Measurements from ENCODE around the gene FAM110A. TPM values are rescaled to one million over a fixed set of nuclear protein-coding genes. Genes with fewer than 3 reads are reported as not detected.

FAM110A gene
- total and polyA plus RNA-seq, 9 donors = 7.2 to 23.5 (median 13.6) TPM

DNA sequence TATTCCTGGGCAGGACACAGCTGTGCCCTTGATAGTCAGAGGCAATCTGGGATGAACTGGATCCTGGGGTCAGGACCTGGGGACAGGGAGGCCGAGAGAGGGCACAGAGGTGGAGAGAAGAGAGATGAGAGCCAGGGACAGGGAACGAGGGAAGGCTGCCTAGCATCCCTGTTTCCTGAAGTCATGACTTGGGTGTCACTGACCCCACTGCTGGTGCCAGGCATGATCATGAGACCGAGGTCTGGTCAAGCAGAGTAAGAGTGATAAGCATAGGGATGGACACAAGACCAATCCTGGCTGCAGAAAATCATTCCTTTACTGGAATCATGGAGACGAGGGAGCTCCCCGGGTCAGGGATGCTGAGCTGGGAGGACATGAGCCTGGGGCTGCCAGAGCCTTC is 36.1 kb downstream of the FAM110A start:
- Histone ChIP-seq H3K27ac (ENCODE audit: low read length) (no peak overlapping the region), H3K4me1 (ENCODE audit: control insufficient read depth, insufficient read depth, low read length) (no peaks in the 10 kb centered on the region), H3K36me3 (ENCODE audit: control insufficient read depth, insufficient read depth, low read length) (no peaks in the 10 kb centered on the region), H3K4me3 (ENCODE audit: low read length) (no peak overlapping the region), H3K27me3 (ENCODE audit: control insufficient read depth, insufficient read depth, low read length) (peaks cover 5% of the 10 kb centered on the region), H3K9me3 (replicated peaks; ENCODE audit: control insufficient read depth, low read depth, low read length) (no peaks in the 10 kb centered on the region)
- WGBS (ENCODE audit: insufficient coverage) = 73% methylated on average over 5 of the region's 5 CpGs
- DNase-seq = no peak

DNA sequence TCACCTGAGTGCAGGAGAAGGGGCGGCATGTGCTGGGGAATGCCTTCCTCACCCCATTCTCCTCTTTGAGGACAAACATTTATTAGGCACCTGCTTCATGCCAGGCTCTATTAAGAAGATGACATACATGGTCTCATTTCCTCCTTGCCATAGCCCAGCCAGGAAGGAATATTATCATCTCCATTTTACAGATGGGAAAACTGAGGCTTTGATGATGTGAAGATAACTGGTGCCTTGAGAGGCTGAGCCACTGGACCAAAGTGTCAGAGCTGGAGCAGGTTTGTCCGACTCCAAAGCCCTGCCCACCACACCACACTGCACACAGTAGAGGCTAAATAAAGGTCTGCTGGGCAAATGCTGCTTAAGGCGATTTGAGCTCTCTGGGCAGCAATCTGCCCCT is 37.2 kb downstream of the FAM110A start:
- DNase-seq = no peak
- no peaks in the 10 kb centered on the region for H3K36me3 ChIP-seq (ENCODE audit: control insufficient read depth, insufficient read depth, low read length)
- WGBS (ENCODE audit: insufficient coverage) = 90% methylated on average over 2 of the region's 3 CpGs
- no peaks in the 10 kb centered on the region for H3K4me1 ChIP-seq (ENCODE audit: control insufficient read depth, insufficient read depth, low read length)
- H3K4me3 ChIP-seq (ENCODE audit: low read length) = no peak overlapping the region
- H3K9me3 ChIP-seq (replicated peaks; ENCODE audit: control insufficient read depth, low read depth, low read length) = no peaks in the 10 kb centered on the region
- H3K27me3 ChIP-seq (ENCODE audit: control insufficient read depth, insufficient read depth, low read length) = peaks cover 5% of the 10 kb centered on the region
- no peak overlapping the region for H3K27ac ChIP-seq (ENCODE audit: low read length)

GRCh38 chr20:871436-871835 is 37.9 kb downstream of the FAM110A start:
- no peak for DNase-seq
- no peak overlapping the region for H3K27ac ChIP-seq (ENCODE audit: low read length)
- H3K27me3 ChIP-seq (ENCODE audit: control insufficient read depth, insufficient read depth, low read length) = peaks cover 5% of the 10 kb centered on the region

DNA sequence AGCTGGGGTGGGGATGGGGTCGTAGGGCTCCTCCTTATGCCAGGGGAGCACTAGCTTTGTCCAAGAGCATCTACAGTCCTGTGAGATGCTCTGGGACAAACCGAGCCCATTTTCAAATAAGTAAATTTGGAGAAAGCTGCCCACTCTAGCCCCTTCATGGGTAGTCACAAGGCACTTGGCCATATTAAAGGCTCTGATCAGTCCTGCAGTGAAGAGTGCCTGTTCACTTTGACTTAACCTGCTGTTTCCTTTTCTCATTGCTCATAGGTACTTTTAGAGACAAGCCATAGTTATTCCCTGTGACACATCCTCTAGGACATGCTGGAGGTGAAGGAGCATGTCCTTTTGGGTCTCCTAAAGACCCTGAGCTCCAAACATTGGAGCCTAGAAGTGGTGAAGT is 38.4 kb downstream of the FAM110A start:
- Histone ChIP-seq H3K27ac (ENCODE audit: low read length) (no peak overlapping the region), H3K9me3 (replicated peaks; ENCODE audit: control insufficient read depth, low read depth, low read length) (no peaks in the 10 kb centered on the region), H3K27me3 (ENCODE audit: control insufficient read depth, insufficient read depth, low read length) (peaks cover 5% of the 10 kb centered on the region), H3K36me3 (ENCODE audit: control insufficient read depth, insufficient read depth, low read length) (no peaks in the 10 kb centered on the region), H3K4me3 (ENCODE audit: low read length) (no peak overlapping the region), H3K4me1 (ENCODE audit: control insufficient read depth, insufficient read depth, low read length) (no peaks in the 10 kb centered on the region)
- WGBS (ENCODE audit: insufficient coverage) = 71% methylated on average over 1 of the region's 2 CpGs
- no peak for DNase-seq

More at GRCh38 chr20:871436-871835, 37.9 kb downstream of the FAM110A start:
- Histone ChIP-seq H3K9me3 (replicated peaks; ENCODE audit: control insufficient read depth, low read depth, low read length) (no peaks in the 10 kb centered on the region), H3K36me3 (ENCODE audit: control insufficient read depth, insufficient read depth, low read length) (no peaks in the 10 kb centered on the region), H3K4me1 (ENCODE audit: control insufficient read depth, insufficient read depth, low read length) (no peaks in the 10 kb centered on the region), H3K4me3 (ENCODE audit: low read length) (no peak overlapping the region)

DNA sequence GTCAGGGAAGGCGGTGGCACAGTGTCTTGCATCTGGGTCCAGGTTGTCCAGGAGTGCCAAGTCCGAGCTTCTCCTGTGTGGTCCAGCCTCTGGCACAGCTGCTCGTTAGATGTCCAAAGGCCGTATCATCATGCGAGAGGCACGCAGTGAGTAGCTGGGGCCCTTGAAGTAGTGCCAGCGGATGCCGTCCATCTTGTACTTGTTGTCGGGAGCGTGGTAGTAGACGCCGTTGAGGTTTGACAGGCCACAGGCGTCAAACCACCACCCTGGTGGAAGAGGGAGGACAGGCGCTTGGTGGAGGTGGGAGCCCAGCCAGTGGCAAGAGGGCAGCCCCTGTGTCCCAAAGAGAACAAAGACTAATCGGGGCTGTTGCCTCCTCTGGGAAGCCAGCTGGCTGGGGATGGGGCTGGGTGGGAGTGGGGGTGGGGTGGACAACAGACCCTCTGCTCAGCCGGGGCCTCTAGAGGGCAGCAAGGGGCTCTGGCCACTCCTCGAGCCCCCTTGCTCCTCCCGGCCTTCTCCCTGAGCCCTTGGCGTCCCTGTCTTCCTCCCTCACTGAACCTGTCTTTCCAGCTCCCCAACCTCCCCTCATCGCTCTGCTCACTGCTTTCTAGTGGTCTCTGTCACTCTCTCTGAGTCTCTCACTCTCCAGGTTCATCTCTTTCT is 39.5 kb downstream of the FAM110A start:
- H3K27me3 ChIP-seq (ENCODE audit: control insufficient read depth, insufficient read depth, low read length) = peaks cover 7% of the 10 kb centered on the region
- no peaks in the 10 kb centered on the region for H3K9me3 ChIP-seq (replicated peaks; ENCODE audit: control insufficient read depth, low read depth, low read length)
- H3K4me3 ChIP-seq (ENCODE audit: low read length) = no peak overlapping the region
- H3K4me1 ChIP-seq (ENCODE audit: control insufficient read depth, insufficient read depth, low read length) = no peaks in the 10 kb centered on the region
- no peak overlapping the region for H3K27ac ChIP-seq (ENCODE audit: low read length)
- WGBS (ENCODE audit: insufficient coverage) = 60% methylated on average over 18 of the region's 20 CpGs
- H3K36me3 ChIP-seq (ENCODE audit: control insufficient read depth, insufficient read depth, low read length) = no peaks in the 10 kb centered on the region
- DNase-seq = no peak

DNA sequence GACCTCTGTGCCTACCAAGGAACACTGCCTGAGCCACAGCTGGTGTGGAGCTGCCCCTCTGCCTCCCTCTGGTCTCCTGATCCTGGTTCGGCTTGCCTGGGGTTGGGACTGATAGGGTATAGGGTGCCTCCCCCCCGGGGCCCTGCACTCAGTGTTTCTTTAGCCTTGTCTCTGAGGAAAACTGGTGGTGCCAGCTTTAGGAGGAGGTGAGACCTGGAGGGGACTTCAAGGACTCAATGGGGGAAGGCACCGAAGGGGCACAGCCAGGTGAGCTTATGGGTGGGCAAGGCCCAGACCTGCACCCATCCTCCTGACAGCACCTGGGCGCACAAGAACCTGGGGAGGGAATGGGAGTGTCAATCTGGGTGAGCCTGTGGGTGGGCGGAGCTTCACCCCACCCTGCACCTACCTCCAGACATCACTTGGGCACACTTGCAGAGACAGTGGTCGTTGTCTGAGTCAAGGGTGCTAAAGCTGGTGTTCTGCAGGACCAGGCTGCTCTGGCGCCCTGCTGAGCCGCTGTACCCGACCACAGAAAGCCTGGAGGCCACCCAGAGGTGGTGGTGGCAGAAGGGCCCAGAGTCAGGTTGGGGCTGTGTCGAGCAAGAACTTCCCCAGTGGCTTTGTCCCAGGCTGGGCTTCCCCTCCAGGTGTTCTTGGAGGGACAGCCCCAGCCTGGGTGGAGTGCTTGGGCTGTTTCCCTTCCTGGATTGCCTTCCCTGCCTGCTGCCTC is 40.5 kb downstream of the FAM110A start:
- WGBS (ENCODE audit: insufficient coverage) = 67% methylated on average over 7 of the region's 10 CpGs
- H3K4me3 ChIP-seq (ENCODE audit: low read length) = no peak overlapping the region
- no peaks in the 10 kb centered on the region for H3K36me3 ChIP-seq (ENCODE audit: control insufficient read depth, insufficient read depth, low read length)
- DNase-seq = no peak
- H3K27me3 ChIP-seq (ENCODE audit: control insufficient read depth, insufficient read depth, low read length) = peaks cover 7% of the 10 kb centered on the region
- H3K4me1 ChIP-seq (ENCODE audit: control insufficient read depth, insufficient read depth, low read length) = no peaks in the 10 kb centered on the region
- no peak overlapping the region for H3K27ac ChIP-seq (ENCODE audit: low read length)
- H3K9me3 ChIP-seq (replicated peaks; ENCODE audit: control insufficient read depth, low read depth, low read length) = no peaks in the 10 kb centered on the region

GRCh38 chr20:875115-875514 is 41.6 kb downstream of the FAM110A start:
- Histone ChIP-seq H3K27me3 (ENCODE audit: control insufficient read depth, insufficient read depth, low read length) (peaks cover 7% of the 10 kb centered on the region), H3K27ac (ENCODE audit: low read length) (no peak overlapping the region), H3K4me1 (ENCODE audit: control insufficient read depth, insufficient read depth, low read length) (no peaks in the 10 kb centered on the region), H3K4me3 (ENCODE audit: low read length) (no peak overlapping the region), H3K9me3 (replicated peaks; ENCODE audit: control insufficient read depth, low read depth, low read length) (no peaks in the 10 kb centered on the region), H3K36me3 (ENCODE audit: control insufficient read depth, insufficient read depth, low read length) (no peaks in the 10 kb centered on the region)
- 70% methylated on average over 4 of the region's 4 CpGs for WGBS (ENCODE audit: insufficient coverage)
- DNase-seq = no peak

GRCh38 chr20:877814-878213 is 44.3 kb downstream of the FAM110A start:
- H3K4me3 ChIP-seq (ENCODE audit: low read length) = no peak overlapping the region
- WGBS (ENCODE audit: insufficient coverage) = 87% methylated on average over 7 of the region's 7 CpGs
- no peaks in the 10 kb centered on the region for H3K36me3 ChIP-seq (ENCODE audit: control insufficient read depth, insufficient read depth, low read length)
- no peaks in the 10 kb centered on the region for H3K9me3 ChIP-seq (replicated peaks; ENCODE audit: control insufficient read depth, low read depth, low read length)
- no peak for DNase-seq
- H3K27me3 ChIP-seq (ENCODE audit: control insufficient read depth, insufficient read depth, low read length) = peaks cover 3% of the 10 kb centered on the region
- H3K27ac ChIP-seq (ENCODE audit: low read length) = no peak overlapping the region
- H3K4me1 ChIP-seq (ENCODE audit: control insufficient read depth, insufficient read depth, low read length) = no peaks in the 10 kb centered on the region

DNA sequence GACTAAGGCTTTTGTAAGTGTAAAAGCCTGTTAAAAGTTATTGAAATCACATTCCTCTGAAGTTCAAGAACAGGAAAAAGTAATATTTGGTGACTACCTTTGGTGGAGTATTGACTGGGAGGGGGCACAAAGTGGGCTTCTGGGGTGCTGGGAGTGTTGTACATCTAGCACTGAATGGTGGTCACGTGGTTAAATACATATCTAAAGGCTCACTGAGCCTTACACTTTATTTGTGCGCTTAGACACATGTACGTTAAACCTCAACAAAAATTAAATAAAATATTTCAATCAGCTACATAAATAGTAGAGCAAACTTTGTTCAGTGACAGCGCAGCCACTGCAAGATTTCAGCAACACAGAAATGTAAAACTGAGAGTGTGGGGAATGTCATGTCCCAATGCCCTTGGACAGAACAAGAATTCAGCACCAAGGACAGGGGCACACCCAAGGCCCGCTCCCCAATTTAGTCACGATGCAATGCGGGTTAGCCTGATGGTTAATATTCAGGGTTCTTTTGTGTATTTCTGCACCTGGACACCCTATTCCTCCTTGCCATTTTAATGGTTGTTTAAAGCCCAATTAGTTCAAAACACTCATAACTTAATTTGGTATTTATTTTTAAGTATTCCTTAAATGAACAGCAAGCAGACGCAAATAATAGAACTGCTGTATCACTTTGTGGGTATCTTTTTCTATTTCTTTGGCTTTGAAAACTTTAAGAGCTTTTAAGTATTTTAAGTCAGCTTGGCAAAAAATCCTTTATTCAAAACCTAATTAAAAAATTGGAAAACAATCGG is 45.2 kb downstream of the FAM110A start:
- H3K4me1 ChIP-seq (ENCODE audit: control insufficient read depth, insufficient read depth, low read length) = no peaks in the 10 kb centered on the region
- H3K27me3 ChIP-seq (ENCODE audit: control insufficient read depth, insufficient read depth, low read length) = peaks cover 3% of the 10 kb centered on the region
- H3K27ac ChIP-seq (ENCODE audit: low read length) = no peak overlapping the region
- peak; percentile 53 for DNase-seq
- no peaks in the 10 kb centered on the region for H3K36me3 ChIP-seq (ENCODE audit: control insufficient read depth, insufficient read depth, low read length)
- WGBS (ENCODE audit: insufficient coverage) = 75% methylated on average over 2 of the region's 9 CpGs
- no peak overlapping the region for H3K4me3 ChIP-seq (ENCODE audit: low read length)
- H3K9me3 ChIP-seq (replicated peaks; ENCODE audit: control insufficient read depth, low read depth, low read length) = no peaks in the 10 kb centered on the region

DNA sequence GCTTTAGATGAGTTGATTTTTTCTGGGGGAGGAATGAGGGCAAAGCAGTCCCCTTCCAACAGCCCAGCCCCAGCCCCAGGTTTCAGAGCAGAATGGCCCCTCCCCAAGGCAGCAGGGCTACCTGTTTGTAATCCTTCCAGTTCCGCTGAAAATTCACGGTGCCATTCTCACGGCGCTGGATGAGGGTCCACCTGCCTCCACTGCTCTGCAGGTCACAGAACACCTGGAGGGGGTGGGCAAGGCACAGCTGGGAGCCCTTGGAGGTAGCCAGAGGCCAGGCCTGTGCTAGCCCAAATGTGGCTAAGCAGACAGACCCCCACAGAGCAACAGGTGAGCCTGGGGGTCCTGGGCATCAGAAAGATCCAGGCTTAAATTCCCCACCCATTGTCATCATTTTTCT is 46.1 kb downstream of the FAM110A start:
- WGBS (ENCODE audit: insufficient coverage) = 65% methylated on average over 4 of the region's 4 CpGs
- no peak overlapping the region for H3K4me3 ChIP-seq (ENCODE audit: low read length)
- no peaks in the 10 kb centered on the region for H3K4me1 ChIP-seq (ENCODE audit: control insufficient read depth, insufficient read depth, low read length)
- no peak overlapping the region for H3K27ac ChIP-seq (ENCODE audit: low read length)
- H3K9me3 ChIP-seq (replicated peaks; ENCODE audit: control insufficient read depth, low read depth, low read length) = no peaks in the 10 kb centered on the region
- H3K27me3 ChIP-seq (ENCODE audit: control insufficient read depth, insufficient read depth, low read length) = peaks cover 13% of the 10 kb centered on the region
- H3K36me3 ChIP-seq (ENCODE audit: control insufficient read depth, insufficient read depth, low read length) = no peaks in the 10 kb centered on the region
- DNase-seq = no peak

Measured in muscle of leg (tissue), 11 donors.